Ovary (tissue), 3 donors: ENCODE measurements around the gene TCERG1L.

ENCODE experiments used
- CTCF ChIP-seq, 3 donors: fragments of 450-650 bp in 2 of 3; fragments of 200-600 bp in 1 of 3; IDR thresholded peaks; one replicate each; pipeline versions ENCODE4 v1.5.1 to v1.8.0; 2016 to 2022; ENCODE audit warnings: antibody characterized with exemption in 3 of 3, mild to moderate bottlenecking in 1 of 3
- EP300 ChIP-seq: sonication (generic); formaldehyde crosslinking; IDR thresholded peaks from one replicate; pipeline ENCODE4 v1.6.1; 2017; ENCODE audit warnings: antibody characterized with exemption
- POLR2A ChIP-seq: fragments of 450-650 bp; IDR thresholded peaks from one replicate; pipeline ENCODE4 v1.6.1; 2017; ENCODE audit warnings: antibody characterized with exemption, mild to moderate bottlenecking, moderate library complexity
- donor health status: DM: no; HTN: no; CAD: no.

GRCh38 chr10:131267814-131268095 lies 43.8 kb downstream of the TCERG1L start:
- TF ChIP-seq CTCF (IDR thresholded peaks at IDR 0.05) (no peak), POLR2A (no peak), EP300 (no peak)
